WTC11 (cell line): Measurements from ENCODE around the gene FNDC3B. TPM values are rescaled to one million over a fixed set of nuclear protein-coding genes. Genes with fewer than 3 reads are reported as not detected.

Experiments
- ATAC-seq: fragments of 200-7000 bp; cut with Tn5 transposase; 2 replicates; pipeline ENCODE4 v1.10.0; 2021; ENCODE audit warnings: mild to moderate bottlenecking, moderate library complexity
- CTCF ChIA-PET: fragments of 300-600 bp; sonication (Branson Sonifier 250); formaldehyde crosslinking; loops from one replicate; lab custom pipeline; 2021; ENCODE audit warnings: antibody characterized with exemption; lab: Charles Lee
- POLR2A ChIA-PET: fragments of 350-600 bp; sonication (Branson Sonifier 250); formaldehyde crosslinking; loops from one replicate; lab custom pipeline; 2021; ENCODE audit warnings: antibody characterized with exemption; lab: Charles Lee
- DNase-seq: peaks from one replicate; pipeline ENCODE4 v3.0.0; 2021; ENCODE audit warnings: low spot score
- H3K27ac Mint-ChIP-seq: 2 replicates; pipeline ENCODE4 v1.8.0; 2021; ENCODE audit warnings: mixed read lengths
- H3K27me3 Mint-ChIP-seq: 2 replicates; pipeline ENCODE4 v1.8.0; 2021; ENCODE audit warnings: low read depth, mild to moderate bottlenecking, moderate library complexity, mixed read lengths
- H3K36me3 Mint-ChIP-seq: 2 replicates; pipeline ENCODE4 v1.8.0; 2021; ENCODE audit warnings: mixed read lengths
- H3K4me1 Mint-ChIP-seq: 2 replicates; pipeline ENCODE4 v1.8.0; 2022; ENCODE audit warnings: mixed read lengths
- H3K4me3 Mint-ChIP-seq: 2 replicates; pipeline ENCODE4 v1.8.0; 2021; ENCODE audit warnings: mild to moderate bottlenecking, moderate library complexity, mixed read lengths
- H3K9me3 Mint-ChIP-seq: 2 replicates; pipeline ENCODE4 v1.8.0; 2021; ENCODE audit warnings: mixed read lengths
- FOXJ3 ChIP-seq: sonication (generic); formaldehyde crosslinking; IDR thresholded peaks from 2 replicates; pipeline ENCODE4 v1.9.0; 2021; ENCODE audit warnings: missing genetic modification reagents, mild to moderate bottlenecking, borderline replicate concordance
- HMGXB4 ChIP-seq: sonication (generic); formaldehyde crosslinking; IDR thresholded peaks from 2 replicates; pipeline ENCODE4 v1.8.1; 2023; ENCODE audit warnings: mild to moderate bottlenecking, moderate library complexity, missing genetic modification reagents
- MXD4 ChIP-seq: fragments of 250-450 bp; sonication (Bioruptor Pico); IDR thresholded peaks from 2 replicates; pipeline ENCODE4 v1.8.0; 2021; ENCODE audit warnings: mild to moderate bottlenecking, moderate library complexity, borderline replicate concordance
- NR1H2 ChIP-seq: sonication (generic); formaldehyde crosslinking; IDR thresholded peaks from 2 replicates; pipeline ENCODE4 v1.9.0; 2021; ENCODE audit warnings: mild to moderate bottlenecking, moderate library complexity, missing genetic modification reagents
- NR2C2 ChIP-seq: sonication (generic); formaldehyde crosslinking; IDR thresholded peaks from 2 replicates; pipeline ENCODE4 v1.8.0; 2022; ENCODE audit warnings: mild to moderate bottlenecking, missing genetic modification reagents
- PRRX2 ChIP-seq: fragments of 250-450 bp; sonication (Bioruptor Pico); IDR thresholded peaks from 2 replicates; pipeline ENCODE4 v1.8.0; 2021; ENCODE audit warnings: mild to moderate bottlenecking
- SP1 ChIP-seq: sonication (generic); formaldehyde crosslinking; conservative IDR thresholded peaks from 2 replicates; pipeline ENCODE4 v1.8.1; 2022; ENCODE audit warnings: missing genetic modification reagents
- ZBTB21 ChIP-seq: sonication (generic); formaldehyde crosslinking; IDR thresholded peaks from 2 replicates; pipeline ENCODE4 v1.8.1; 2023; ENCODE audit warnings: mild to moderate bottlenecking, missing genetic modification reagents, borderline replicate concordance
- ZBTB43 ChIP-seq: sonication (generic); formaldehyde crosslinking; IDR thresholded peaks from 2 replicates; pipeline ENCODE4 v1.8.1; 2023; ENCODE audit warnings: mild to moderate bottlenecking, missing genetic modification reagents
- ZNF121 ChIP-seq: sonication (generic); formaldehyde crosslinking; IDR thresholded peaks from 2 replicates; pipeline ENCODE4 v1.8.0; 2023; ENCODE audit warnings: missing genetic modification reagents
- ZNF219 ChIP-seq: sonication (generic); formaldehyde crosslinking; IDR thresholded peaks from 2 replicates; pipeline ENCODE4 v1.8.0; 2023; ENCODE audit warnings: missing genetic modification reagents, mild to moderate bottlenecking, borderline replicate concordance
- ZNF263 ChIP-seq: sonication (generic); formaldehyde crosslinking; IDR thresholded peaks from 2 replicates; pipeline ENCODE4 v1.8.1; 2022; ENCODE audit warnings: low read depth, mild to moderate bottlenecking, moderate library complexity, missing genetic modification reagents
- ZNF317 ChIP-seq: sonication (generic); formaldehyde crosslinking; IDR thresholded peaks from 2 replicates; pipeline ENCODE4 v1.8.1; 2023; ENCODE audit warnings: low read depth, mild to moderate bottlenecking, moderate library complexity, missing genetic modification reagents, borderline replicate concordance
- ZNF423 ChIP-seq: fragments of 250-450 bp; sonication (Bioruptor Pico); IDR thresholded peaks from 2 replicates; pipeline ENCODE4 v2.1.2; 2022; ENCODE audit warnings: mild to moderate bottlenecking, moderate library complexity
- total RNA-seq: library from RNA; stranded (reverse); gene quantifications from 3 replicates; pipeline ENCODE4 v1.2.3, GENCODE V29; 2021
- TF ChIP-seq, protein P1 (sequence below): sonication (generic); formaldehyde crosslinking; IDR thresholded peaks from 2 replicates; pipeline ENCODE4 v1.8.0; 2022; ENCODE audit warnings: missing genetic modification reagents
- TF ChIP-seq, protein P2 (sequence below): fragments of 200-600 bp; IDR thresholded peaks from 2 replicates; pipeline ENCODE4 v1.8.0; 2022; ENCODE audit warnings: antibody characterized with exemption
- TF ChIP-seq, protein P3 (sequence below): sonication (generic); formaldehyde crosslinking; conservative IDR thresholded peaks from 2 replicates; pipeline ENCODE4 v1.8.1; 2023; ENCODE audit warnings: mild to moderate bottlenecking, low read depth, missing genetic modification reagents, moderate library complexity

Gene FNDC3B
- total RNA-seq, 1 experiment from 2014 or later, result 42.8 TPM

DNA sequence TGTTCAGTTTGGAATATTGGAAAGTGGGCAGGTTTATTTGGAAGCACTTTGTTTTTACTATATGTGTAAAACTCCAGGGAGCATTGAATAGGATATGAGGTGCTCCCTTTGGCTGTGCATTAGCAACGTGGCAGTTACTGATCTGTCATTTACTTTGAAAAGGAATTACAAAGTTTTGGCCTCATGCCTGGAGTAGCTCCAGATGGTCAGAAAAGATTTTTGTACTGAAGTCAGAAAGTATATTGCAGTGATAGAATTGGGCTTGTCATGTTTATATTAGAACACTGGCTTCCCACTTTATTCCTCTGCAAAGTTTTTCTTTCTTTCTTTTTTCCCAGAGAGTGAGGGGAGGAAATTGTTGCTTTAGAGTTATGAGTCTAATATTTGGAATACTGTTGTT, 26.1 kb downstream of the FNDC3B start:
- Mint-ChIP-seq H3K27me3 (no peaks in the 10 kb centered on the region), H3K27ac (no peak overlapping the region), H3K9me3 (peaks cover 5% of the 10 kb centered on the region), H3K4me1 (peaks cover 65% of the 10 kb centered on the region), H3K36me3 (peaks cover 11% of the 10 kb centered on the region), H3K4me3 (no peak overlapping the region)
- TF ChIP-seq MXD4 (CRISPR knock-in tag) (no peak), ZNF263 (CRISPR knock-in tag) (no peak), NR1H2 (CRISPR knock-in tag) (no peak), HMGXB4 (CRISPR knock-in tag) (no peak), PRRX2 (CRISPR knock-in tag) (no peak), ZNF121 (no peak), ZNF219 (CRISPR knock-in tag) (no peak), FOXJ3 (CRISPR knock-in tag) (no peak), NR2C2 (no peak)
- TF ChIP-seq, protein P1, sequence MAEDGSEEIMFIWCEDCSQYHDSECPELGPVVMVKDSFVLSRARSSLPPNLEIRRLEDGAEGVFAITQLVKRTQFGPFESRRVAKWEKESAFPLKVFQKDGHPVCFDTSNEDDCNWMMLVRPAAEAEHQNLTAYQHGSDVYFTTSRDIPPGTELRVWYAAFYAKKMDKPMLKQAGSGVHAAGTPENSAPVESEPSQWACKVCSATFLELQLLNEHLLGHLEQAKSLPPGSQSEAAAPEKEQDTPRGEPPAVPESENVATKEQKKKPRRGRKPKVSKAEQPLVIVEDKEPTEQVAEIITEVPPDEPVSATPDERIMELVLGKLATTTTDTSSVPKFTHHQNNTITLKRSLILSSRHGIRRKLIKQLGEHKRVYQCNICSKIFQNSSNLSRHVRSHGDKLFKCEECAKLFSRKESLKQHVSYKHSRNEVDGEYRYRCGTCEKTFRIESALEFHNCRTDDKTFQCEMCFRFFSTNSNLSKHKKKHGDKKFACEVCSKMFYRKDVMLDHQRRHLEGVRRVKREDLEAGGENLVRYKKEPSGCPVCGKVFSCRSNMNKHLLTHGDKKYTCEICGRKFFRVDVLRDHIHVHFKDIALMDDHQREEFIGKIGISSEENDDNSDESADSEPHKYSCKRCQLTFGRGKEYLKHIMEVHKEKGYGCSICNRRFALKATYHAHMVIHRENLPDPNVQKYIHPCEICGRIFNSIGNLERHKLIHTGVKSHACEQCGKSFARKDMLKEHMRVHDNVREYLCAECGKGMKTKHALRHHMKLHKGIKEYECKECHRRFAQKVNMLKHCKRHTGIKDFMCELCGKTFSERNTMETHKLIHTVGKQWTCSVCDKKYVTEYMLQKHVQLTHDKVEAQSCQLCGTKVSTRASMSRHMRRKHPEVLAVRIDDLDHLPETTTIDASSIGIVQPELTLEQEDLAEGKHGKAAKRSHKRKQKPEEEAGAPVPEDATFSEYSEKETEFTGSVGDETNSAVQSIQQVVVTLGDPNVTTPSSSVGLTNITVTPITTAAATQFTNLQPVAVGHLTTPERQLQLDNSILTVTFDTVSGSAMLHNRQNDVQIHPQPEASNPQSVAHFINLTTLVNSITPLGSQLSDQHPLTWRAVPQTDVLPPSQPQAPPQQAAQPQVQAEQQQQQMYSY (CRISPR knock-in tag), result no peak
- TF ChIP-seq, protein P2, sequence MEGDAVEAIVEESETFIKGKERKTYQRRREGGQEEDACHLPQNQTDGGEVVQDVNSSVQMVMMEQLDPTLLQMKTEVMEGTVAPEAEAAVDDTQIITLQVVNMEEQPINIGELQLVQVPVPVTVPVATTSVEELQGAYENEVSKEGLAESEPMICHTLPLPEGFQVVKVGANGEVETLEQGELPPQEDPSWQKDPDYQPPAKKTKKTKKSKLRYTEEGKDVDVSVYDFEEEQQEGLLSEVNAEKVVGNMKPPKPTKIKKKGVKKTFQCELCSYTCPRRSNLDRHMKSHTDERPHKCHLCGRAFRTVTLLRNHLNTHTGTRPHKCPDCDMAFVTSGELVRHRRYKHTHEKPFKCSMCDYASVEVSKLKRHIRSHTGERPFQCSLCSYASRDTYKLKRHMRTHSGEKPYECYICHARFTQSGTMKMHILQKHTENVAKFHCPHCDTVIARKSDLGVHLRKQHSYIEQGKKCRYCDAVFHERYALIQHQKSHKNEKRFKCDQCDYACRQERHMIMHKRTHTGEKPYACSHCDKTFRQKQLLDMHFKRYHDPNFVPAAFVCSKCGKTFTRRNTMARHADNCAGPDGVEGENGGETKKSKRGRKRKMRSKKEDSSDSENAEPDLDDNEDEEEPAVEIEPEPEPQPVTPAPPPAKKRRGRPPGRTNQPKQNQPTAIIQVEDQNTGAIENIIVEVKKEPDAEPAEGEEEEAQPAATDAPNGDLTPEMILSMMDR, result no peak
- TF ChIP-seq, protein P3, sequence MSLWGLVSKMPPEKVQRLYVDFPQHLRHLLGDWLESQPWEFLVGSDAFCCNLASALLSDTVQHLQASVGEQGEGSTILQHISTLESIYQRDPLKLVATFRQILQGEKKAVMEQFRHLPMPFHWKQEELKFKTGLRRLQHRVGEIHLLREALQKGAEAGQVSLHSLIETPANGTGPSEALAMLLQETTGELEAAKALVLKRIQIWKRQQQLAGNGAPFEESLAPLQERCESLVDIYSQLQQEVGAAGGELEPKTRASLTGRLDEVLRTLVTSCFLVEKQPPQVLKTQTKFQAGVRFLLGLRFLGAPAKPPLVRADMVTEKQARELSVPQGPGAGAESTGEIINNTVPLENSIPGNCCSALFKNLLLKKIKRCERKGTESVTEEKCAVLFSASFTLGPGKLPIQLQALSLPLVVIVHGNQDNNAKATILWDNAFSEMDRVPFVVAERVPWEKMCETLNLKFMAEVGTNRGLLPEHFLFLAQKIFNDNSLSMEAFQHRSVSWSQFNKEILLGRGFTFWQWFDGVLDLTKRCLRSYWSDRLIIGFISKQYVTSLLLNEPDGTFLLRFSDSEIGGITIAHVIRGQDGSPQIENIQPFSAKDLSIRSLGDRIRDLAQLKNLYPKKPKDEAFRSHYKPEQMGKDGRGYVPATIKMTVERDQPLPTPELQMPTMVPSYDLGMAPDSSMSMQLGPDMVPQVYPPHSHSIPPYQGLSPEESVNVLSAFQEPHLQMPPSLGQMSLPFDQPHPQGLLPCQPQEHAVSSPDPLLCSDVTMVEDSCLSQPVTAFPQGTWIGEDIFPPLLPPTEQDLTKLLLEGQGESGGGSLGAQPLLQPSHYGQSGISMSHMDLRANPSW (CRISPR knock-in tag), result no peak
- CTCF ChIA-PET, result interaction anchor here (1.0 to 2.5 kb wide), 2 partner anchors 11 to 20 kb away, joined by 3 to 6 read pairs; no protein-coding TSS in a partner anchor
- DNase-seq (no peak), ATAC-seq (no peak)
- POLR2A ChIA-PET, result no interaction called here

GRCh38 chr3:172065967-172066762, 26.8 kb downstream of the FNDC3B start:
- Mint-ChIP-seq H3K9me3 (peaks cover 5% of the 10 kb centered on the region), H3K36me3 (peaks cover 11% of the 10 kb centered on the region), H3K27me3 (no peaks in the 10 kb centered on the region), H3K4me3 (no peak overlapping the region), H3K4me1 (peaks cover 67% of the 10 kb centered on the region), H3K27ac (peak overlapping the region; percentile 51)
- CTCF ChIA-PET, result interaction anchor here (0.6 to 2.5 kb wide), 5 partner anchors 12 to 266 kb away, joined by 3 to 9 read pairs (median 3); no protein-coding TSS in a partner anchor
- POLR2A ChIA-PET, result no interaction called here
- ATAC-seq (no peak), DNase-seq (no peak)
- TF ChIP-seq ZNF317 (CRISPR knock-in tag), result no peak
- no peak for TF ChIP-seq ZNF423 (CRISPR knock-in tag)
- TF ChIP-seq, protein P1 (CRISPR knock-in tag), result no peak
- no peak for TF ChIP-seq ZBTB43 (CRISPR knock-in tag)
- TF ChIP-seq SP1 (CRISPR knock-in tag), result no peak
- TF ChIP-seq ZBTB21, result no peak
